Measurements from ENCODE around the gene SERTAD3.

SERTAD3 gene

GRCh38 chr19:40444825-40445312 is 734 bp upstream of the SERTAD3 start:
- TF ChIP-seq, protein P1, sequence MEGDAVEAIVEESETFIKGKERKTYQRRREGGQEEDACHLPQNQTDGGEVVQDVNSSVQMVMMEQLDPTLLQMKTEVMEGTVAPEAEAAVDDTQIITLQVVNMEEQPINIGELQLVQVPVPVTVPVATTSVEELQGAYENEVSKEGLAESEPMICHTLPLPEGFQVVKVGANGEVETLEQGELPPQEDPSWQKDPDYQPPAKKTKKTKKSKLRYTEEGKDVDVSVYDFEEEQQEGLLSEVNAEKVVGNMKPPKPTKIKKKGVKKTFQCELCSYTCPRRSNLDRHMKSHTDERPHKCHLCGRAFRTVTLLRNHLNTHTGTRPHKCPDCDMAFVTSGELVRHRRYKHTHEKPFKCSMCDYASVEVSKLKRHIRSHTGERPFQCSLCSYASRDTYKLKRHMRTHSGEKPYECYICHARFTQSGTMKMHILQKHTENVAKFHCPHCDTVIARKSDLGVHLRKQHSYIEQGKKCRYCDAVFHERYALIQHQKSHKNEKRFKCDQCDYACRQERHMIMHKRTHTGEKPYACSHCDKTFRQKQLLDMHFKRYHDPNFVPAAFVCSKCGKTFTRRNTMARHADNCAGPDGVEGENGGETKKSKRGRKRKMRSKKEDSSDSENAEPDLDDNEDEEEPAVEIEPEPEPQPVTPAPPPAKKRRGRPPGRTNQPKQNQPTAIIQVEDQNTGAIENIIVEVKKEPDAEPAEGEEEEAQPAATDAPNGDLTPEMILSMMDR (IDR thresholded peaks at IDR 0.05; ENCODE audit: low read depth, low read length) = peak; percentile 44
- Histone ChIP-seq H3K4me1 (peaks cover 9% of the 10 kb centered on the region), H3K9me3 (no peaks in the 10 kb centered on the region), H3K27me3 (no peaks in the 10 kb centered on the region), H3K4me3 (ENCODE audit: low read depth, low read length) (peak overlapping the region; percentile 74), H3K36me3 (peaks cover 23% of the 10 kb centered on the region)
- DNase-seq = no peak

DNA sequence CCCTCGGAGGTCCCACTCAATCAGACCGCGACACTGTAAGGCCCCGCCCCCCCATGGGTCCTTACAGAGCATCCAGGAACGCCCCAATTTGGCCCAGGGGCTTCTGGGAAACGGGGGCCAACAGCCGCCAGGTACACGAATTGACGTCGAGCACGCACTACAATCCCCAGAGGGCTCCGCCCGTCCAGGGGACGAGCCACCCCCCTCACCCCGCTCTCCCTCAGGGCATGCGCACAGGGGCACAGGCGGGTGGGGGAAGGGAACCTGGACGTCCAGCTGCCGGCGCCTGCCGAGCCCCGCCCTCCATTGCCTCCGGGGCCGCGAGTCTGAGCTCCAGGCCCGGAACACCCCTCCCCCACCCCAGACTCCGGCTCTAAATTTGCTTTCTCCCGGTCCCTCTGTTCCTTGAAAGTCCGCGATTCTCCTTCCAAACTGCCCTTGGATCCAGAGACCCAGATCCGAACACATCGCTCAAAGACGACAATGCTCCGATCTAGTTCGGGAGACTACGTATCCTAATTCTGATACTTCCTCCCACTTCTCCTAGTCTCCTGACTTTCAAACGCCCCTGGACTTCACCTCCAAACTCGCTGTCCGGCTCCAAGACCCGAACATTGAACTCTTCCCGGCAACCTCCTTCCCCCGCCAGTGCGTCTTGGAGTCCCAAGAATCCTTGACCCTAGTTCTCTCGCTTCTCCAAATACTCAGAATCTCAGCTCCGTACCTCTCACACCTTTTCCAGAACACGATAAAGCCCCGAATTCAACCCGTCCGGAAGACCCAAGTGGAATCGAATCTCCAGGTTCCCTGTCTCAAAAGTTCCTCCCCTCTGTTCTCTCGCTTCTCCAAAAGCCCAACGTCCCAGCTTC is 770 bp downstream of the SERTAD3 start:
- peak; percentile 100 for DNase-seq
- Histone ChIP-seq H3K27me3 (no peaks in the 10 kb centered on the region), H3K4me3 (ENCODE audit: low read depth, low read length) (peak overlapping the region; percentile 74), H3K4me1 (peaks cover 9% of the 10 kb centered on the region), H3K36me3 (peaks cover 23% of the 10 kb centered on the region), H3K9me3 (no peaks in the 10 kb centered on the region)
- TF ChIP-seq, protein P1 (IDR thresholded peaks at IDR 0.05; ENCODE audit: low read depth, low read length) = no peak

- no peaks in the 10 kb centered on the region for H3K27me3 ChIP-seq
- H3K4me1 ChIP-seq = peaks cover 9% of the 10 kb centered on the region
- TF ChIP-seq, protein P1 (IDR thresholded peaks at IDR 0.05; ENCODE audit: low read depth, low read length) = no peak
- peak overlapping the region; percentile 74 for H3K4me3 ChIP-seq (ENCODE audit: low read depth, low read length)
- no peak for DNase-seq
- peaks cover 23% of the 10 kb centered on the region for H3K36me3 ChIP-seq
- H3K9me3 ChIP-seq = no peaks in the 10 kb centered on the region
Observed at GRCh38 chr19:40442328-40443130, 1.6 kb downstream of the SERTAD3 start.

DNA sequence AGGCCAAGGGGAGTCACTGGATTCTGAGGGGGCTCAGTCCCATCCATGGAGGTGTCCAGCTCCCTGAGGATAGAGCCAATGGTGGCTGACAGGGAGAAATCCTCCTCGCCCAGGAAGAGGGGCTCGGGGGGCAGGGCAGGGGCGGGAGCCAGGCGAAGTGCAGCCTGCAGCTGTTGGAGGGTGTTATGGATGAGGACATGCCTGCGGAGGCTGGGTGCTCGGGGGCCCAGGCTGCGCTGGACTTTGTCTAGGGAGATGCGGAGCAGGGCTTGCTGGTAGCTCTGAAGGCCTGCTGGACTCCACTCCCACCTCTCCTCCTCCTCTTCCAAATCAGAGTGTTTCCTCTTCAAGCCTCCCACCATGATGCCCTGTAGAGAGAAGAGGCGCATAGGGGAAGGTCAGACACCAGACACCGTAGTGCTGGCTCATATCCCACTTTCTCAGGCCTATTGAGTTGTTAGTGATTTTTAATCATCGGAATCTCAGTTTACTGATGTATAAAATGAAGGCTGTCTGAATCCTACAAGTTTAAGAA is 2.3 kb downstream of the SERTAD3 start:
- H3K36me3 ChIP-seq = peaks cover 23% of the 10 kb centered on the region
- DNase-seq = no peak
- no peak overlapping the region for H3K4me3 ChIP-seq (ENCODE audit: low read depth, low read length)
- no peaks in the 10 kb centered on the region for H3K9me3 ChIP-seq
- no peaks in the 10 kb centered on the region for H3K27me3 ChIP-seq
- peaks cover 9% of the 10 kb centered on the region for H3K4me1 ChIP-seq
- TF ChIP-seq, protein P1 (IDR thresholded peaks at IDR 0.05; ENCODE audit: low read depth, low read length) = no peak

DNA sequence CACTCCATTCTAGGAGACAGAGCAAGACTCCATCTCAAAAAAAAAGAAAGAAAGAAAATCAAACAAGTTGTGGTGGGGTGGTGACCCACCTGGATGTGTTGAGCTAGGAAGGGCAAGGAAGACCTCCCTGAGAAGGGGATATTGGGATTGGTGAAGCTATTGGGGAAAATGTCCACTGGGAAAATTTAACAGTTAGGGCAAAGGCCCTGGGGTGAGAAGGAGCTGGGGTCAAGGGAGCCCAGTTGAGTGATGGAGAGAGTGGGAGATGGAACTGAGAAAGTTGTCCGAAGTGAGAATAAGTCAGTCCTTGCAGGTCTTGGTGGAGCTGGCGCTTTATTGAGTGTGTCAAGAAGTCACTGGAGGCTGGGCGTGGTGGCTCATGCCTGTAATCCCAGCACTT is 5.9 kb downstream of the SERTAD3 start:
- H3K9me3 ChIP-seq = no peaks in the 10 kb centered on the region
- peaks cover 23% of the 10 kb centered on the region for H3K36me3 ChIP-seq
- TF ChIP-seq, protein P1 (IDR thresholded peaks at IDR 0.05; ENCODE audit: low read depth, low read length) = no peak
- H3K4me1 ChIP-seq = peaks cover 7% of the 10 kb centered on the region
- no peak overlapping the region for H3K4me3 ChIP-seq (ENCODE audit: low read depth, low read length)
- H3K27me3 ChIP-seq = no peaks in the 10 kb centered on the region
- no peak for DNase-seq

All from BE2C (cell line).